ENCODE measurements around the gene SDC4. TPM values are rescaled to one million over a fixed set of nuclear protein-coding genes. Genes with fewer than 3 reads are reported as not detected.

Gene SDC4
- total and polyA plus RNA-seq, 10 of the 15 experiments (the other 5 are each of a cell fraction or from before 2014, with no cell fraction given) = 0.52 to 11.3 (median 1.4) TPM

DNA sequence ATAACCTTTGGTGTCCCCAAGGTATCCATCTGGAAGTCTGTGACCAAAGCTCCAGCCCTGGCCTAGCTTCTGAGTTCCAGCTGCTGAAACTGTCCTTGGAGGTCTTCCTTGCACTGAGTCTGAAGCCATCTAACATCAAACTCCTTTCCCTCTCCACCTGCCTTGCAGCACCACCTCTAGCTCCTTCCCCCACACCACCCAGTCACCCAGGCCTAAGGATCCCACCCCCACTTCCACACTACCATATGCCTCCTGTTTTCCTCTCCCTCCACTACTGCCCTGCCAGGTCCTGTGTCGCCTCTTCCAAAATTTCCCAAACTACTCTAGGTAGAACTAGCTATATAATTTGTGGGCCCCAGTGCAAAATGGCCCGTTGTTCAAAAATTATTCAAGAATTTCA, 29.3 kb downstream of the SDC4 start:
- no TSS peak for BruUV-seq (replicated peaks)
- ChIA-PET SMC1A (ENCODE audit: uncharacterized antibody, unreplicated experiment) (interaction anchor here (1.1 to 7.2 kb wide), 8 partner anchors 25 to 452 kb away, joined by 3 to 82 read pairs (median 5); partner anchors contain the start of gene SYS1), CTCF (interaction anchor here (0.5 to 11.2 kb wide), 33 partner anchors 8 to 465 kb away, joined by 3 to 121 read pairs (median 6); partner anchors contain the start of genes SDC4, SEMG1 and SYS1), POLR2A (interaction anchor here (0.6 to 1.0 kb wide), 4 partner anchors 50 to 131 kb away, joined by 3 to 4 read pairs (median 4); no protein-coding TSS in a partner anchor), RAD21 (ENCODE audit: unreplicated experiment) (interaction anchor here (0.6 to 4.9 kb wide), 9 partner anchors 13 to 452 kb away, joined by 3 to 36 read pairs (median 4); no protein-coding TSS in a partner anchor)
- ATAC-seq (no peak), DNase-seq (ENCODE audit: low read depth, low spot score) (no peak), FAIRE-seq (no peak)
- Histone ChIP-seq H3K36me3 (ENCODE audit: control insufficient read depth in 2 of 2, insufficient read depth in 2 of 2, low read length in 1 of 2) (no peaks in the 10 kb centered on the region), H4K20me1 (ENCODE audit: control insufficient read depth, insufficient read depth) (no peaks in the 10 kb centered on the region), H3K4me1 (ENCODE audit: control insufficient read depth, insufficient read depth, low read length) (peaks cover 19% of the 10 kb centered on the region), H3K4me2 (ENCODE audit: control insufficient read depth, insufficient read depth) (peak overlapping the region; percentile 1; the same call in 1 of the 2 replicates), H3K9me3 (replicated peaks; ENCODE audit: control insufficient read depth, insufficient read depth, low read length) (no peaks in the 10 kb centered on the region; the same call in 2 of the 3 replicates), H3K27ac (ENCODE audit: control insufficient read depth, insufficient read depth) (no peak overlapping the region), H3K4me3 (no peak overlapping the region), H3K79me2 (ENCODE audit: control insufficient read depth, insufficient read depth, low read length) (no peaks in the 10 kb centered on the region), H3K27me3 (replicated peaks in 1 of 2; ENCODE audit: control insufficient read depth in 2 of 2, insufficient read depth in 2 of 2, low read length in 1 of 2) (peaks cover 4 to 6% of the 10 kb centered on the region in 2 experiments; a peak in 3 of 4 replicates), H3K9ac (ENCODE audit: control insufficient read depth, insufficient read depth, low read length) (no peak overlapping the region), H2AFZ (ENCODE audit: control insufficient read depth, low read depth, low read length) (no peak overlapping the region)
- no peak for TF ChIP-seq CEBPB (IDR thresholded peaks at IDR 0.05; ENCODE audit: borderline replicate concordance in 1 of 2, low read depth in 2 of 2, low read length in 2 of 2)
- no peak for TF ChIP-seq USF1 (IDR thresholded peaks at IDR 0.05; ENCODE audit: borderline replicate concordance, extremely low read length, insufficient read depth, low read depth, low read length)
- TF ChIP-seq RUNX3 (IDR thresholded peaks at IDR 0.05; ENCODE audit: low read length) = no peak
- no peak for TF ChIP-seq RBBP5 (conservative IDR thresholded peaks at IDR 0.05)
- intact Hi-C loops (cut with micrococcal nuclease; ENCODE audit: unreplicated experiment) (loop anchor here (1.0 kb wide), 1 partner anchor 118 kb away; no protein-coding TSS in a partner anchor), in situ Hi-C loops (cut with MboI) (no loop called here)
- 38% methylated on average over 2 of the region's 2 CpGs for WGBS (ENCODE audit: insufficient coverage, insufficient replicate concordance, low lambda C conversion rate, missing lambda C conversion rate)

All from GM12878 (cell line).